NB4 (cell line): ENCODE measurements around the gene P2RY14.

ENCODE experiments used
- DNase-seq: peaks from one replicate; pipeline ENCODE4 v3.0.0; 2010; ENCODE audit warnings: low read depth
- H3K4me3 ChIP-seq: one replicate; pipeline ENCODE4 v1.5.1; 2011; ENCODE audit warnings: mild to moderate bottlenecking, low read depth, low read length, moderate library complexity
- MYC ChIP-seq: IDR thresholded peaks from 2 replicates; pipeline ENCODE4 v1.6.1; 2011; ENCODE audit warnings: low read depth, low read length
- POLR2A ChIP-seq: IDR thresholded peaks from 2 replicates; pipeline ENCODE4 v1.6.1; 2011; ENCODE audit warnings: mild to moderate bottlenecking; ENCODE audit not compliant: insufficient read length; ENCODE audit errors: extremely low read depth
- TF ChIP-seq, protein P1 (sequence below): IDR thresholded peaks from 2 replicates; pipeline ENCODE4 v1.6.1; 2011; ENCODE audit warnings: low read depth, low read length
- TF ChIP-seq, protein P2 (sequence below): IDR thresholded peaks from one replicate; pipeline ENCODE4 v1.5.1; 2012; ENCODE audit warnings: low read depth, low read length

P2RY14 gene

DNA sequence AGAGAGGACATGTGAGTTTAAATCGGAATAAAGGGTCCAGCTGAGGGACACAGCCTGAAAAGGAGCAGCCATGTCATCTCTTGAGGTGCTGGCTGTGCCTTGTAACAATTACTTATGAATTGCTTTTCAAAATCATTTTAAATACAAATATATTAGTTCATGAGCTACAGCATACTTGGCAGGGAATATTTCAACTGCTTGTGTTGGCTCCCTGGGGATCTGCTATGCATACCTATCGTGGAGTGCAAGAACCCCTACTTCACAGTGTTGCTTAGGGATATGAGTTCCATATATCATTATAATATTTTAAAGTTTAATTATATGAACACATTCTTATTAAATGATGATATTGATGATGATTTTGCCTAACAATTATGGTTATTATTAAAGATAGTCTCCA is 19.1 kb upstream of the P2RY14 start:
- no peak overlapping the region for H3K4me3 ChIP-seq
- no peak for DNase-seq
- TF ChIP-seq MYC (no peak), POLR2A (no peak)
- TF ChIP-seq, protein P1, sequence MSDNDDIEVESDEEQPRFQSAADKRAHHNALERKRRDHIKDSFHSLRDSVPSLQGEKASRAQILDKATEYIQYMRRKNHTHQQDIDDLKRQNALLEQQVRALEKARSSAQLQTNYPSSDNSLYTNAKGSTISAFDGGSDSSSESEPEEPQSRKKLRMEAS: no peak
- TF ChIP-seq, protein P2, sequence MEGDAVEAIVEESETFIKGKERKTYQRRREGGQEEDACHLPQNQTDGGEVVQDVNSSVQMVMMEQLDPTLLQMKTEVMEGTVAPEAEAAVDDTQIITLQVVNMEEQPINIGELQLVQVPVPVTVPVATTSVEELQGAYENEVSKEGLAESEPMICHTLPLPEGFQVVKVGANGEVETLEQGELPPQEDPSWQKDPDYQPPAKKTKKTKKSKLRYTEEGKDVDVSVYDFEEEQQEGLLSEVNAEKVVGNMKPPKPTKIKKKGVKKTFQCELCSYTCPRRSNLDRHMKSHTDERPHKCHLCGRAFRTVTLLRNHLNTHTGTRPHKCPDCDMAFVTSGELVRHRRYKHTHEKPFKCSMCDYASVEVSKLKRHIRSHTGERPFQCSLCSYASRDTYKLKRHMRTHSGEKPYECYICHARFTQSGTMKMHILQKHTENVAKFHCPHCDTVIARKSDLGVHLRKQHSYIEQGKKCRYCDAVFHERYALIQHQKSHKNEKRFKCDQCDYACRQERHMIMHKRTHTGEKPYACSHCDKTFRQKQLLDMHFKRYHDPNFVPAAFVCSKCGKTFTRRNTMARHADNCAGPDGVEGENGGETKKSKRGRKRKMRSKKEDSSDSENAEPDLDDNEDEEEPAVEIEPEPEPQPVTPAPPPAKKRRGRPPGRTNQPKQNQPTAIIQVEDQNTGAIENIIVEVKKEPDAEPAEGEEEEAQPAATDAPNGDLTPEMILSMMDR: no peak

DNA sequence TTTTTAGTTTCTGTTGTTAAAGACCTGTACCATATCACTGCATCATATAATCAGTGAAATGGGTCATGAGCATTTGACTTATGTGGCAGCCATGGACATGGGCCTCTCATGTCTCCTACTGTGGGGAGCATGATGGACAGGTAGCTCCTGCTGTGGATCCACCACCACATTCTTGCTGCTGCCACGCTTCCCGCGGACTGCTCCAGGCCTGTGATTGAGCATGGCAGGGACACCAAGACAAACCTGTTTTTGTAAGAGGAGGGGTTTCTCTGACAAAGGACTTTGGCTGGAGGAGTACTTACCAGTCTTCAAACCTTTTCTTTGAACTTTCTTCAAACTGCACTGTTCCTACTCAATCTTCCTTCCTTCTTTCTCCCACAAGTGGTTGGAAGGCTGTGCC is 17.9 kb upstream of the P2RY14 start:
- no peak for TF ChIP-seq MYC
- TF ChIP-seq, protein P1: no peak
- no peak for TF ChIP-seq POLR2A
- TF ChIP-seq, protein P2: no peak
- DNase-seq: no peak
- H3K4me3 ChIP-seq: no peak overlapping the region

DNA sequence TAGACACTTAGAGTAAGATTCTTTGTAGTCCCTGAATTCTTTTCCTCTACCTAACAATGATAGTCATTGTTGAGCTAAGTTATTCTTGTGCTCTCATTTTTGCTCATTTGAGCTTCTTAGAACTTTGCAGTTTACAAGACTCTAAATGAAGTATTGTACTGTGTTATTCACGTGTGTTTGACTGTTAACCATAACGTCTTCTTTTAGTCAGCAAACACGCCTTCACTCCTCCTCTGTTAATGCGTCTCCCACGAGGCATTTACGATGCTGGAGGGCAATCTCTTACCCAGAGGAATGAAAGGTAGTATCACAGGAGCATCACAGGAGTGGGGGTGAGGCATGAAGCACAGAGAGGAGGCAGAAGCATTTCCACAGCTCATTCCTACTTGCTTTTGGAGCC is 14.8 kb upstream of the P2RY14 start:
- no peak for DNase-seq
- no peak overlapping the region for H3K4me3 ChIP-seq
- TF ChIP-seq MYC (no peak), POLR2A (no peak)
- TF ChIP-seq, protein P2: no peak
- TF ChIP-seq, protein P1: no peak

DNA sequence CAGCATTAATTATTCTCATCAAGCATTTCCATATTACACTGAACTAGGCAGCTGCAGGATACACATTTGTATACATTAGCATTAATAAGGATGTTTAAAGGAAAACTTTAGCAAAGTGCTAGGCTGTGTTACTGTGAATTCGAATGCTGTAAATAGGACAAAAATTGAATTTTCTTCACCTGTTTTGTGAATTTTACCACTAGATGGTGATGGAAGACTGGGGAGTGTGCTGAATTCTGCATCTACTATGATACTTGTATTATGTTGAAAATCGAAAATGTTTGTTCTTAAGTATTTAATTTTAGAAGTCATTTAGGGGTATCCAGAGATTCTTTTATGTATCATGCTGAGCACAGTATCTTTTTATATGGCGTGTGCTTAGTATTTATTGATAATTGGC is 12.3 kb upstream of the P2RY14 start:
- TF ChIP-seq, protein P2: peak; percentile 12
- TF ChIP-seq MYC: no peak
- peak; percentile 57 for DNase-seq
- H3K4me3 ChIP-seq: no peak overlapping the region

DNA sequence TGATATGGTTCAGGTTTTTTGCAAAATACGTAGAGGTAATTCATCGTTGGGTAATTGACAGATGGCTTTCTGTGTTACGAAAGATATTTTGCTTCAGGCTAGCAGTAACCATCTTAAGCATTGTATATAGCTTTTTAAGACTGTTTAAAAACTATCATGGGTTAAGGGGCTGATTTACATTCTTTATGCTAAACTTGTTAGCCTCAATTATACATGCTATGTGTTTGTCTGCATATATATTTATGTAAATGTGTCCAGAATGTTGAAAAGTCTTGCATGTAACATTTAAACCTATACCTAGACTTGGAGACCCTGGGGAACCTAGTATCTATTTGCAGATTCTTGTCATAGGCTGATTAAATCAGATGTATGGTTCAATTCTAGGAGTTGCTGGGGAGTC is 11.1 kb upstream of the P2RY14 start:
- no peak for DNase-seq
- H3K4me3 ChIP-seq: no peak overlapping the region
- no peak for TF ChIP-seq MYC
- TF ChIP-seq, protein P1: no peak
- no peak for TF ChIP-seq POLR2A
- TF ChIP-seq, protein P2: no peak

DNA sequence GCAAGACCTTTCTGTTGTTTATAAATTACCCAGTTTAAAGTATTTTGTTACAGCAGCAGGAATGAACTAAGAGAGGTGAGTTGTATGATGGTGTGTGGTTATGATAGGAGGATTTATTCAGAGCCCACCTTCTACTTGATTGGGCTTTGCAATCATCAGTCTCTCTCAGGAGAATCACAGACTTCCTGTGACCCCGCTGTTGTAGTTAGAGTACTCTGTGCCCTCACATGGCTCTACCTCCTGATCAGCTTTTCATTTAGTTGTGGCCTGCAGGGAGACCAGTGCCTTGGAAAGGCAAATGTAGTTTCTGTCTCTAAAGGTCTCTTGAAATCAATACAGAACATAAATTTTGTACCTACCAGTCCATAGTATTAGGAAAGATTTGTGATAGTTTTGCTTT is 7.6 kb upstream of the P2RY14 start:
- DNase-seq: no peak
- no peak overlapping the region for H3K4me3 ChIP-seq
- TF ChIP-seq POLR2A (no peak), MYC (no peak)
- TF ChIP-seq, protein P1: no peak
- TF ChIP-seq, protein P2: no peak
